ENCODE results near the gene BRI3BP.

Gene BRI3BP, protein sequence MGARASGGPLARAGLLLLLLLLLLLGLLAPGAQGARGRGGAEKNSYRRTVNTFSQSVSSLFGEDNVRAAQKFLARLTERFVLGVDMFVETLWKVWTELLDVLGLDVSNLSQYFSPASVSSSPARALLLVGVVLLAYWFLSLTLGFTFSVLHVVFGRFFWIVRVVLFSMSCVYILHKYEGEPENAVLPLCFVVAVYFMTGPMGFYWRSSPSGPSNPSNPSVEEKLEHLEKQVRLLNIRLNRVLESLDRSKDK

DNA sequence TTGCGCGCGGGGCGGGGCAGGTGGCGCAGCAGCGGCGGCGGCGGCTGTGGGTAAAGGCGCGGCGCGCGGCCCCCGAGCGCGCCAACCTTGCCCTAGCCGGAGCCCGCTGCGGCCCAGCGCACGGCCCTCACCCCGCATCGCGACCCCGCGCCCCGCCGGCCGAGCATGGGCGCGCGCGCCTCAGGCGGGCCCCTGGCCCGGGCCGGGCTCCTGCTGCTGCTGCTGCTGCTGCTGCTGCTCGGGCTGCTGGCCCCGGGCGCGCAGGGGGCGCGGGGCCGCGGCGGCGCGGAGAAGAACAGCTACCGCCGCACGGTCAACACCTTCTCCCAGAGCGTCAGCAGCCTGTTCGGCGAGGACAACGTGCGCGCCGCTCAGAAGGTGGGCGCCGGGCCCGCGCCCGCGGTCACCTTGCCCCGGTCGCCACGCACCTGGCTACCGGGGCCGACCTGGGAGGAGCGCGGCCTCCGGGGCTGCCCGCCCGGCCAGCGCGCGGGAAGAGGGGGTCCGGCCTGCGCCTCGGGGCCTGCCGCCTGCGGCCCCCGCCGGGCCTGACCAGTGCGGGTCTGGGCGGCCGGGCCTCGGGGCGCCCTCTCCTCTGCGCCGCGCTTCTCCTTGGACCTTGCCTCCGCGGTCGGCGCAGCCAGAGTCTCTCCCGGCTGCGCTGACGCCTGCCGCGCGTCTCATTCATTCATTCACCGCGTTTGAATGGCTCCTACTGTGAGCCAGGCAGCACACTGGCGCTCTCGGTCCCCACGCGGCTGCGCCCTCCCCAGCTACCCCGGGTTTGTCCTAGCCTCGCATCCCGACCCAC, at the start of gene BRI3BP:
Gene BRI3BP (plus strand): TSS at position 20 of the 811 bp plus-strand sequence. CDS start 146 bp downstream, at position 166.
- Histone ChIP-seq H3K4me3 (ENCODE audit: low read length) (peak within 1 kb of the TSS; percentile 68), H3K9ac (ENCODE audit: low read length) (no peak within 1 kb of the TSS), H3K27ac (ENCODE audit: low read depth, low read length) (no peak within 1 kb of the TSS), H3K27me3 (ENCODE audit: control insufficient read depth, insufficient read depth, low read length) (no peaks in the 10 kb centered on the region), H3K36me3 (ENCODE audit: control insufficient read depth, insufficient read depth, low read length) (no peaks in the 10 kb centered on the region), H3K4me1 (ENCODE audit: control insufficient read depth, insufficient read depth, low read length) (no peaks in the 10 kb centered on the region)

DNA sequence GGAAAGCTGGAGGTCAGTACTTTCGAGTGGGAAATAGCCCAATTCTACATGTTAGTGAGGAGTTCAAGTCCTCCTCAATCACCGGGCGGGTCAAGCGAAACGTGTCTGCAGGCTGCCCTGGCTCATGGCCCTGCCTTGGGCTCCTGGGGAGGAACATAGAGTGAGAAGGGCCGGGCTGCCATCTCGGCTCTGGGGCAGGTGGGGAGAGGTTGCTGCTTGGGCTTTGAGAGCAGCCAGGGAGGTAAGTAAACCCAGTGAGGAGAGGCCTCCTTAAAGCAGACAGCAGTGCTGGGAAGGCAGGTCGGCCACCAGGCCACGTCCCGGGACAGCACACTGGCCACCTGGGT, 47.0 kb upstream of the BRI3BP start:
- H3K27me3 ChIP-seq (ENCODE audit: control insufficient read depth, insufficient read depth, low read length): no peaks in the 10 kb centered on the region
- H3K4me1 ChIP-seq (ENCODE audit: control insufficient read depth, insufficient read depth, low read length): no peaks in the 10 kb centered on the region
- H3K4me3 ChIP-seq (ENCODE audit: low read length): no peak overlapping the region
- peaks cover 3% of the 10 kb centered on the region for H3K36me3 ChIP-seq (ENCODE audit: control insufficient read depth, insufficient read depth, low read length)
- no peak overlapping the region for H3K27ac ChIP-seq (ENCODE audit: low read depth, low read length)
- H3K9ac ChIP-seq (ENCODE audit: low read length): no peak overlapping the region

DNA sequence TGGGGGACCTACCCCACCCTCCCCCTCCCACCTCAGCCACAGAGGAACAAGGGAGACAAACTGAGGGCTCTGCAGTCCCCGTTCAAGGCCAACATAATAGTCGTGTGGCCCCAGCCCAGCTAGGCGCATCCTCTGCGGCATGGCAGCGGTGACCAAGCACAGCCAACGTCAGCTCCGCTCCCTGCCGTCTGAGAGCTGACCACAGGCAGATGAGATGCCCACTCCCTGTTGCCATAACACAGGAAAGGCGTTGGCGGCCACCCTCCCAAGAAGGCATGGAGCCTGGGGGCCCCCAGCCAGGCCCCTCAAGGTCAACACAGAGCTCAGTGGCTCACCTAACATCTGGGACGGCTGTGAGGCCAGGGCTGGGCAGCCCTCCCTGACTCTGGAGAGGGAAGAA, 46.4 kb upstream of the BRI3BP start:
- no peaks in the 10 kb centered on the region for H3K27me3 ChIP-seq (ENCODE audit: control insufficient read depth, insufficient read depth, low read length)
- H3K36me3 ChIP-seq (ENCODE audit: control insufficient read depth, insufficient read depth, low read length): peaks cover 3% of the 10 kb centered on the region
- H3K9ac ChIP-seq (ENCODE audit: low read length): no peak overlapping the region
- H3K4me1 ChIP-seq (ENCODE audit: control insufficient read depth, insufficient read depth, low read length): no peaks in the 10 kb centered on the region
- H3K27ac ChIP-seq (ENCODE audit: low read depth, low read length): no peak overlapping the region
- no peak overlapping the region for H3K4me3 ChIP-seq (ENCODE audit: low read length)

DNA sequence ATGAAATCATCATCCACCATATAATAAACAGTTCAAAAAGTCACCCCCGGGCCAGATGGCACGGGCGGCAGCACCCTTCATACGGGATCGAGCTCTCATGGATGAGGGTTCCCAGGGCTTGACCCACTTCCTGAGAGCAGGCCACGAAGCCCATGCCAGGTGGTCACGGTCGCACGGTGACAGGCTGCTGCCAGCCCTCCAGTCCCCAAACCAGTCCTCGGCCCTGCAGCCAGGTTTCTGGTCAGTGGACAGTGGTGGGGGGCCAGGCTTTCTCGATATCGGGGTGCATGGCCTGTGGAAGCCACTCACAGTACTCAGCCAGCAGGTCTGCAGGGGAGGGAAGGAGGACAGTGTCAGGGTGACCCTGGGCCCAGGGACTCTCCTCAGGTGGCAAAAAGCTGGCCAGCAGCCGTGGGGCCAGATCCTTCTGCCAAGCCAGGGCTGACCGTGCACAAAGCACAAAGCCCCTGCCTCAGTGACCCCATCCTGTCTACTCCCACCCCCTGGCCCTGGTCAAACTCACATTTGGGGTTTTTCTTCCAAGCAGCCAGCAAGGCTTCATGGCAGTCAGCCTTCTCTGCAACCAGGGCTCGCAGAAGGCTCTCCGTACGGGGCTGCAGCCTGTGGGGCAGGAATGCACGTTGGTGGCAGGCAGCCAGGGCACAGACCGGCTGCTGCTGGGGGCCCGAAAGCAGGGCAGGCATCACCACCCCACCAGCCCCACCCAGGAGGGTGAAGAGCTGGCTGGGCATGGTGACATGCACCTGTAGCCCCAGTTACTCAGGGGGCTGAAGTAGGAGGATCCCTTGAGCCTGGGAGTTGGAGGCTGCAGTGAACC, 45.7 kb upstream of the BRI3BP start:
- Histone ChIP-seq H3K27me3 (ENCODE audit: control insufficient read depth, insufficient read depth, low read length) (no peaks in the 10 kb centered on the region), H3K36me3 (ENCODE audit: control insufficient read depth, insufficient read depth, low read length) (peaks cover 3% of the 10 kb centered on the region), H3K4me3 (ENCODE audit: low read length) (no peak overlapping the region), H3K27ac (ENCODE audit: low read depth, low read length) (no peak overlapping the region), H3K4me1 (ENCODE audit: control insufficient read depth, insufficient read depth, low read length) (no peaks in the 10 kb centered on the region), H3K9ac (ENCODE audit: low read length) (no peak overlapping the region)

DNA sequence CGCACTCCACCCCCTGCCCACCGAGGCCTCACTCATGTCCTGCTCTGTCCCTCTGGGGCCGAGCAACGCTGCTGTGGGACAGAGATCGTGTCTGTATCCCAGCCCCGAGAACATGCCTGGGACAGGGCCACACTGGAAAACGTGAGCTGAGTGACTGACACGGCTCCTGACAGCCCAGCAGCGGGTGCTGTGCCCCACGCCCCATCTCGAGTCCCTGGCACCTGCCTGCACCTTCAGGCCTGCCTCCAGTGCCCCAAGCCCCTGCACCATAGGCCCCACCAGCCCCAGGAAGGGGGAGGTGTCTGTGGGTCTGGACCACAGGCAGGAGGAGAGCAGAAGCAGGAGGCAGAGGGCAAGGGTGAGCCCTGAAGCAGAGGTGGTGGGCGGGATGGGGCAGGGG, 44.4 kb upstream of the BRI3BP start:
- Histone ChIP-seq H3K4me1 (ENCODE audit: control insufficient read depth, insufficient read depth, low read length) (no peaks in the 10 kb centered on the region), H3K27ac (ENCODE audit: low read depth, low read length) (no peak overlapping the region), H3K9ac (ENCODE audit: low read length) (no peak overlapping the region), H3K36me3 (ENCODE audit: control insufficient read depth, insufficient read depth, low read length) (peaks cover 9% of the 10 kb centered on the region), H3K27me3 (ENCODE audit: control insufficient read depth, insufficient read depth, low read length) (no peaks in the 10 kb centered on the region), H3K4me3 (ENCODE audit: low read length) (no peak overlapping the region)

DNA sequence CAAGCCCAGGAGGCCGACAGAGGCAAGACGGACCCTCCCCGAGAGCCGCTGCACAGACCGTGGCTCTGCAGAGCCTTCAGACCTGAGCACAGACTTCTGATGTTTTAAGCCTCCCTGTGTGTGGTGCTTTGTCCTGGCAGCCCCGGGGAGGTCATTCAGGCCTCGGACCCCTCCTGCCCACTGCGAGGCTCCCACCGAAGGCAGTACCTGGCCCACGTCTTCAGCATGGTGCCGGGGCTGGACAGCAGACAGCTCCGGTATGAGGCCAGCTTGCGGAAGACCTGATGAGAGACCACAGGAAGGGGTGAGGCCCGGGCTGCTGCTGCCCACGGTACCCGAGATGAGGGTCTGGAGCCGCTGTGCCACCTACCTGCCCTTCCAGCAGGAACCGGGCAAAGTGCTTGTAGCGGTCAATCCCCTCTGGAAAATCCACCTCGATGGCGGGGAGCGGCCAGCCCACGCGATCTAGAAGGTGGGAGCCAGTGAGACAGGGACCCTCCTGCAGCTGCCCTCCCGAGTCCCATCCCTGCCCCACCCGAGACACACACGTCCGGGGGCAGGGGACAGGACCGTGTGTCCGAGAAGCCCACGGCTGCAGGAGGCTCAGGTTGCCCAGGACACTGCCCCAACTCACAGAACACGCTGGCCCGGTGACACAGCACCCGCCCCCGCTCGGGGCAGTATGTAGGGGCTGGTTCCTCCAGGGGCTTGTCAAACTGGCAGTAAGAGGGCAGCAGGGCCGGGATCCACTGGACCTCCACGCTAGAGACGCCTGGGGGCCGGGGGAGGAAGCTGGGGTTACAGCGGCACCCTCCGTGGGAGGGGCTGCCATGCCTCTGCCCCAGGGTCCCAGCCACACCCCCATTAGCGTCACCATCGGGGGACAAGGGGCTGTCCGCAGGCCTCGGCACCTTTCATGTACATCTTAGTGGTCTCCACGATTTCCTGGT, 43.4 kb upstream of the BRI3BP start:
- H3K27ac ChIP-seq (ENCODE audit: low read depth, low read length): no peak overlapping the region
- no peaks in the 10 kb centered on the region for H3K4me1 ChIP-seq (ENCODE audit: control insufficient read depth, insufficient read depth, low read length)
- H3K27me3 ChIP-seq (ENCODE audit: control insufficient read depth, insufficient read depth, low read length): no peaks in the 10 kb centered on the region
- H3K36me3 ChIP-seq (ENCODE audit: control insufficient read depth, insufficient read depth, low read length): peaks cover 9% of the 10 kb centered on the region
- no peak overlapping the region for H3K4me3 ChIP-seq (ENCODE audit: low read length)
- H3K9ac ChIP-seq (ENCODE audit: low read length): no peak overlapping the region

DNA sequence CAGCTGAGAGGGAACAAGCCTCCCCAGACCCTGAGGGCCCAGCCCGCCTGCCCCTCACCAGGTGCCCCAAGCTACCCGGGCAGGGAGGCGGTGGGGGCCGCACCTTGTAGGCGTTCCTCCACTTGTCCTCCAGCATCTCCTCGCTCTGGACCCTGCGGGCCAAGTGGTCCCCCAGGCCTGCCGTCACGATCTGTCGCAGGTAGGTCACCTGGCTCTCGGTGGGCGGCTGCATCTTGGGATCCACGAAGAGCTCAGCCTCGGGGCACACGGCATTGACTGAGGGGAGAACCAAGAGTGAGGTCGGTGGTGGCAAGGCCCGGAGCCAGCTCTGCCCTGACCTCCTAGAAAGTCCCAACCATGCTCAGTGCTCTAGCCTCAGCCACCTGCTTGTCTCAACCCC, 41.1 kb upstream of the BRI3BP start:
- H3K27me3 ChIP-seq (ENCODE audit: control insufficient read depth, insufficient read depth, low read length): no peaks in the 10 kb centered on the region
- H3K4me3 ChIP-seq (ENCODE audit: low read length): no peak overlapping the region
- H3K9ac ChIP-seq (ENCODE audit: low read length): no peak overlapping the region
- no peaks in the 10 kb centered on the region for H3K4me1 ChIP-seq (ENCODE audit: control insufficient read depth, insufficient read depth, low read length)
- no peak overlapping the region for H3K27ac ChIP-seq (ENCODE audit: low read depth, low read length)
- peaks cover 16% of the 10 kb centered on the region for H3K36me3 ChIP-seq (ENCODE audit: control insufficient read depth, insufficient read depth, low read length)

DNA sequence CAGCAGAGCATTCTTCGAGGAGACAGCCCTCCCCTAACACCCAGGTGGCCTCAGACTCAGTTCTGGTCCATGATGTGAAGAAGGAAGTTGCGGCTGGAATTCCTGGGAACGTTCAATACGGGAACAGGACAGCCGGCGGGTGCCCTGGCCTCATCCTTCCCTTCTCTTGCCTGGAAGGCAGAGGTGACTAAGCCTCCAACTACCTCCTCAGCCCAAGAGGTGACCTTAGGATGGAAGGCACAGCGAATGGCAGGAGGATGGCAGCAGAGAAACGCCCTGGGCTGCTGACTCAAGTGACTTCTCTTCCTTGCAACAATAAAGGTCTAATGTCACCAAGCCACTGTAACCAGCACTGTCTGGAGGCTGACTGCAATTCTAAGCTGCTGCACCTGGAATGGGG, 40.6 kb upstream of the BRI3BP start:
- H3K9ac ChIP-seq (ENCODE audit: low read length): no peak overlapping the region
- peaks cover 17% of the 10 kb centered on the region for H3K36me3 ChIP-seq (ENCODE audit: control insufficient read depth, insufficient read depth, low read length)
- no peaks in the 10 kb centered on the region for H3K4me1 ChIP-seq (ENCODE audit: control insufficient read depth, insufficient read depth, low read length)
- H3K27me3 ChIP-seq (ENCODE audit: control insufficient read depth, insufficient read depth, low read length): no peaks in the 10 kb centered on the region
- no peak overlapping the region for H3K4me3 ChIP-seq (ENCODE audit: low read length)
- H3K27ac ChIP-seq (ENCODE audit: low read depth, low read length): no peak overlapping the region

DNA sequence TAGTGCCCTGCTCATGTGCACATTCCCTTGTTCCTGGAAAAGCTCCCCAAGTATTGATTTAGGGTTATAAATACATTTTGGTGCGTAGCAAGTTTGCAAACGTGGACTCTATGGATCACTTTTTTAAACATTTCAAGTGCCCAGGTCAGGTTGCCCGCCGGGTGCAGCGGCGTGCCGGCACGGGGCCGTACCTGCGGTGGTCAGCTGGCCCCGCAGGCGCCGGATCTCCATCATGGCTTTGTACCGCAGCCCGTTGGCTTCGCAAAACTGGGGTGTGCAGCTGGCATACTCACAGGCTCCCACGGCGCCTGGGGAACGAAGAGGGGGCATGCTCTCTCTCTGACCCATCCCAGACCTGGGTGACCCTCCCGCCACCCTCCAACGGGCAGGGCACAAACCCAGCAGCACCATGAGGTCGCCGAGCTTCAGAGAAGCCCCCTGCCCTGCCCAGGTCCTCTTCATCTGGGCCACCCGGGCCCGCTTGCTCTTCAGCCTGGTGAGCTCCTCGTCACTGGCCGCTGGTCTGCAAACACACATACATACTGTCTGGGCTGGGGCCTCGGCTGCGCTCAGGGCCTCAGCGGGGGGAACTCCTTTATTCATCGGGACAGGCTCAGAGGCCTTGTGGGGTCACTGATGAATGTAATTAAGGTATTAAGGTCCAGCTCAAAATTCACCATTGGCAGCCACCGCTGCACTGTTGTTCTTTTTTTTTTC, 39.6 kb upstream of the BRI3BP start:
- H3K27ac ChIP-seq (ENCODE audit: low read depth, low read length): no peak overlapping the region
- H3K36me3 ChIP-seq (ENCODE audit: control insufficient read depth, insufficient read depth, low read length): peaks cover 24% of the 10 kb centered on the region

DNA sequence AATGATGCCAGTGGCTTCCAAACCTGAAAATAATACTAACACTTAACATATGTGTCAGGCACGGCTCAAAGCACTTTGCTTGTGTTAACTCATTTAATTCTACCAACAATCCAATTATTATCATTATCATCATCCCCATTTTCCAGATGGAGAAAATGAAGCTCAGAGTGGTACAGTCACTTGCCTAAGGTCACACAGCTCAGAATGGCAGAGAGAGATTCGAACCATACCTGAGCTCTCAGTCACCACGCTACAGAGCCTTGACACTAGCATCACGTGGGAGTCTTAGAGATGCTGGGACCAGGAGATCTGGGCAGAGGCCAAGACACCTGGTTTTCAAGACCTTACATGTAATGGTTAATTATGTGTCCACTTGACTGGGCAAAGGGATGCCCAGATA, 38.7 kb upstream of the BRI3BP start:
- Histone ChIP-seq H3K36me3 (ENCODE audit: control insufficient read depth, insufficient read depth, low read length) (peaks cover 26% of the 10 kb centered on the region), H3K4me3 (ENCODE audit: low read length) (no peak overlapping the region), H3K27ac (ENCODE audit: low read depth, low read length) (no peak overlapping the region)

More for the DNA sequence above, 39.6 kb upstream of the BRI3BP start:
- H3K27me3 ChIP-seq (ENCODE audit: control insufficient read depth, insufficient read depth, low read length): no peaks in the 10 kb centered on the region
- H3K9ac ChIP-seq (ENCODE audit: low read length): no peak overlapping the region
- no peak overlapping the region for H3K4me3 ChIP-seq (ENCODE audit: low read length)
- no peaks in the 10 kb centered on the region for H3K4me1 ChIP-seq (ENCODE audit: control insufficient read depth, insufficient read depth, low read length)

DNA sequence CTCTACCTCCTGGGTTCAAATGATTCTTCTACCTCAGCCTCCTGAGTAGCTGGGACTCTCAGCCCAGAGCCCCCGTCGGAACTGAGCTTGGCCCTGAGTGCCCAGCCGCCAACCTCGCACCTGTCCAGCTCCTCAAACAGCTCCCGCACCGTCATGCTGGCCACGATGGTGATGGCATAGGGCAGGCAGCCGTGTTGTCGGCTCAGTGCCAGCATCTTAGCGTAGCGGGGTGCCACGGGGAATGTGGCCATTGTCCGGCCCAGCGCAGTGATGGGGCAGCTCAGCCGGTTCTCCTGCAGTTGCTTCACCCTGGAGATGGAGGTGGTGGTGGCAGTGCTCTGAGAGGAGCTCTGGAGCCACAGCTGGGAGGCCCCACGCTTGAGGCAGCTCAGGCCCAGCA, 36.9 kb upstream of the BRI3BP start:
- no peak overlapping the region for H3K27ac ChIP-seq (ENCODE audit: low read depth, low read length)
- H3K4me1 ChIP-seq (ENCODE audit: control insufficient read depth, insufficient read depth, low read length): no peaks in the 10 kb centered on the region
- H3K36me3 ChIP-seq (ENCODE audit: control insufficient read depth, insufficient read depth, low read length): peaks cover 27% of the 10 kb centered on the region
- no peaks in the 10 kb centered on the region for H3K27me3 ChIP-seq (ENCODE audit: control insufficient read depth, insufficient read depth, low read length)
- H3K4me3 ChIP-seq (ENCODE audit: low read length): no peak overlapping the region
- no peak overlapping the region for H3K9ac ChIP-seq (ENCODE audit: low read length)

More for the DNA sequence above, 38.7 kb upstream of the BRI3BP start:
- Histone ChIP-seq H3K9ac (ENCODE audit: low read length) (no peak overlapping the region), H3K27me3 (ENCODE audit: control insufficient read depth, insufficient read depth, low read length) (no peaks in the 10 kb centered on the region), H3K4me1 (ENCODE audit: control insufficient read depth, insufficient read depth, low read length) (no peaks in the 10 kb centered on the region)

All from rectal smooth muscle tissue (tissue), 1 donor.